OCI-LY3 (cell line): ENCODE data around the gene TIMM17A.

Experiments used
- H2AFZ ChIP-seq: fragments of 200-600, 300-600 bp; shearing (Covaris generic); 2 replicates; pipeline ENCODE4 v1.6.0; 2014; ENCODE audit warnings: antibody characterized with exemption, low read depth, low read length
- H3K27ac ChIP-seq: fragments of 200-600, 300-600 bp; sonication (generic); 2 replicates; pipeline ENCODE4 v1.5.1; 2014; ENCODE audit warnings: mild to moderate bottlenecking, low read length, moderate library complexity, mixed read lengths
- H3K27me3 ChIP-seq: fragments of 200-600, 300-600 bp; sonication (generic); 2 replicates; pipeline ENCODE4 v1.6.1; 2014; ENCODE audit warnings: low read depth, low read length, mixed read lengths
- H3K36me3 ChIP-seq: fragments of 200-600, 300-600 bp; sonication (generic); replicated peaks from 2 replicates; pipeline ENCODE3; 2014; ENCODE audit warnings: low read depth, low read length, mixed read lengths
- H3K4me1 ChIP-seq: fragments of 300-600, 200-600 bp; sonication (generic); 2 replicates; pipeline ENCODE4 v1.6.1; 2014; ENCODE audit warnings: low read length, mixed read lengths
- H3K4me2 ChIP-seq: fragments of 200-600, 300-600 bp; sonication (generic); 2 replicates; pipeline ENCODE4 v1.6.1; 2014; ENCODE audit warnings: low read length, mixed read lengths
- H3K4me3 ChIP-seq: fragments of 300-600, 200-600 bp; sonication (generic); 2 replicates; pipeline ENCODE4 v1.5.1; 2014; ENCODE audit warnings: antibody characterized with exemption, mild to moderate bottlenecking, low read length, moderate library complexity
- H3K79me2 ChIP-seq: fragments of 300-600, 200-600 bp; shearing (Covaris generic); 2 replicates; pipeline ENCODE4 v1.6.1; 2014; ENCODE audit warnings: mild to moderate bottlenecking, low read length, mixed read lengths
- H3K9ac ChIP-seq: fragments of 300-600, 200-600 bp; shearing (Covaris generic); 2 replicates; pipeline ENCODE4 v1.6.0; 2014; ENCODE audit warnings: mild to moderate bottlenecking, low read length, moderate library complexity
- H3K9me3 ChIP-seq: fragments of 200-600, 300-600 bp; shearing (Covaris generic); 2 replicates; pipeline ENCODE4 v1.6.1; 2014; ENCODE audit warnings: low read length, mixed read lengths; ENCODE audit not compliant: insufficient read depth
- H4K20me1 ChIP-seq: fragments of 200-600, 300-600 bp; sonication (generic); 2 replicates; pipeline ENCODE4 v1.6.1; 2016; ENCODE audit warnings: low read length, mixed read lengths; ENCODE audit not compliant: insufficient read depth
- CTCF ChIP-seq: fragments of 200-600, 300-600 bp; sonication (generic); IDR thresholded peaks from 2 replicates; pipeline ENCODE4 v1.5.1; 2014; ENCODE audit warnings: antibody characterized with exemption, low read length, low read depth
- EZH2phosphoT487 ChIP-seq: fragments of 200-600 bp; shearing (Covaris generic); IDR thresholded peaks from 2 replicates; pipeline ENCODE4 v1.6.1; 2018; ENCODE audit warnings: antibody characterized with exemption, mixed run types, low read depth

The TIMM17A gene

GRCh38 chr1:201944002-201944401 is 11.3 kb upstream of the TIMM17A start:
- Histone ChIP-seq H3K9ac (no peak overlapping the region), H4K20me1 (no peaks in the 10 kb centered on the region), H3K4me2 (no peak overlapping the region), H3K9me3 (no peaks in the 10 kb centered on the region), H3K36me3 (no peaks in the 10 kb centered on the region), H2AFZ (no peak overlapping the region), H3K4me1 (no peaks in the 10 kb centered on the region), H3K4me3 (no peak overlapping the region), H3K27ac (no peak overlapping the region), H3K27me3 (peaks cover 25% of the 10 kb centered on the region), H3K79me2 (no peaks in the 10 kb centered on the region)
- no peak for TF ChIP-seq CTCF
- no peak for TF ChIP-seq EZH2phosphoT487

- H3K27ac ChIP-seq: no peak overlapping the region
- no peaks in the 10 kb centered on the region for H3K9me3 ChIP-seq
- no peaks in the 10 kb centered on the region for H3K4me1 ChIP-seq
- H3K4me3 ChIP-seq: no peak overlapping the region
- no peaks in the 10 kb centered on the region for H4K20me1 ChIP-seq
- no peak for TF ChIP-seq CTCF
- no peak for TF ChIP-seq EZH2phosphoT487
- H3K79me2 ChIP-seq: no peaks in the 10 kb centered on the region
- no peak overlapping the region for H3K4me2 ChIP-seq
- peaks cover 25% of the 10 kb centered on the region for H3K27me3 ChIP-seq
- H3K9ac ChIP-seq: no peak overlapping the region
- H3K36me3 ChIP-seq: no peaks in the 10 kb centered on the region
- no peak overlapping the region for H2AFZ ChIP-seq
Observed at GRCh38 chr1:201944639-201945038, 10.7 kb upstream of the TIMM17A start.

GRCh38 chr1:201945157-201945556 is 10.1 kb upstream of the TIMM17A start:
- Histone ChIP-seq H3K79me2 (no peaks in the 10 kb centered on the region), H2AFZ (no peak overlapping the region), H3K27me3 (peaks cover 25% of the 10 kb centered on the region), H3K4me2 (no peak overlapping the region), H3K9ac (no peak overlapping the region), H4K20me1 (no peaks in the 10 kb centered on the region), H3K4me3 (no peak overlapping the region), H3K9me3 (no peaks in the 10 kb centered on the region), H3K27ac (no peak overlapping the region), H3K4me1 (no peaks in the 10 kb centered on the region), H3K36me3 (no peaks in the 10 kb centered on the region)
- TF ChIP-seq EZH2phosphoT487: no peak
- peak; percentile 24 for TF ChIP-seq CTCF

- H3K9ac ChIP-seq: no peak overlapping the region
- no peak overlapping the region for H2AFZ ChIP-seq
- no peaks in the 10 kb centered on the region for H3K36me3 ChIP-seq
- H3K4me1 ChIP-seq: no peaks in the 10 kb centered on the region
- peaks cover 25% of the 10 kb centered on the region for H3K27me3 ChIP-seq
- no peak overlapping the region for H3K4me3 ChIP-seq
- H4K20me1 ChIP-seq: no peaks in the 10 kb centered on the region
- no peaks in the 10 kb centered on the region for H3K9me3 ChIP-seq
- H3K27ac ChIP-seq: no peak overlapping the region
- no peak overlapping the region for H3K4me2 ChIP-seq
- no peaks in the 10 kb centered on the region for H3K79me2 ChIP-seq
- no peak for TF ChIP-seq CTCF
- TF ChIP-seq EZH2phosphoT487: no peak
Observed at GRCh38 chr1:201945863-201946223, 9.5 kb upstream of the TIMM17A start.
